Posterior cingulate gyrus (tissue), 11 donors: Measurements from ENCODE around the gene GSK3B.
"Not testable (repeated sequence)": the region's sequence is repeated elsewhere in the genome, so short reads cannot be mapped to it uniquely, and the experiment has no call there.

Experiments
- DNase-seq, 10 donors: peaks; one replicate each; pipeline versions ENCODE4 v3.0.0 to v3.0.0-alpha.2; 2020 to 2021; ENCODE audit warnings: mixed read lengths in 3 of 10
- intact Hi-C: fragments of 100-400 bp; cut with DNase I; formaldehyde crosslinking; loops from one replicate; pipeline ENCODE4 v1.15.1; 2023

Gene GSK3B

DNA sequence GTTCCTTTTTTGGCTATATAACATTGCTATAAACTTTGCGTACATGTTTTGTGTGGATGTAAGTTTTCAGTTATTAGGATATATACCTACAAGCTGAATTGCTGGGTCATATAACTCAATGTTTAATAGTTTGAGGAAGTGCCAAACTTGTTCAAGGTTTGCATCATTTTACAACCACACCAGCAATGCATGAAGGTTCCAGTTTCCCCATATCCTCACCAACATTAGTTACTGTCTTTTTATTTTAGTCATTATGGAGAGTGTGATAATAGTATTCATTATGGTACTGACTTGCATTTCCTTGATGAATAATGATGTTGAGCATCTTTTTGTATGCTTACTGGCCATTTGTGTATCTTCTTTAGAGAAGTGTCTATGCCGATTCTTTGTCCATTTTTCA lies 200.1 kb downstream of the GSK3B start:
- intact Hi-C loops: loop anchor here (5.0 to 10.0 kb wide), 3 partner anchors 198 to 523 kb away; partner anchors contain the start of gene GSK3B
- DNase-seq: no peak

DNA sequence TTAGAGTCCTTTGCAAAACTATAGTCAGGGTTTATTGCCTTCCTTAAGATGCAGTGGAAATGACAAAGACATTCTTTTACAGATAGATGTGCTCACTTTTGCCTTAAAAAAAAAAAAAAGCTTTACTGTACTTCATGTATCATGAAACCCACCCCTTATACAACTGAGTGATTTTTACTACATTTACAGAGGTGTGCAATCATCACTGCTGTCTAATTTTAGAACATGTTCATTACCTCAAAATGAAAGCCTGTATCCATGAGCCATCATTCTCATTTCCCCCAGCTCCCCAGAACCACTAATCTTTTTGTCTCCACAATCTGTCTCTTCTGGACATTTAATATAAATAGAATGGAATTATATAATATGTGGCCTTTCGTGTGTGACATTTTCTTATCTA lies 200.5 kb downstream of the GSK3B start:
- intact Hi-C loops: loop anchor here (5.0 to 10.0 kb wide), 3 partner anchors 199 to 524 kb away; partner anchors contain the start of gene GSK3B
- DNase-seq: no peak

DNA sequence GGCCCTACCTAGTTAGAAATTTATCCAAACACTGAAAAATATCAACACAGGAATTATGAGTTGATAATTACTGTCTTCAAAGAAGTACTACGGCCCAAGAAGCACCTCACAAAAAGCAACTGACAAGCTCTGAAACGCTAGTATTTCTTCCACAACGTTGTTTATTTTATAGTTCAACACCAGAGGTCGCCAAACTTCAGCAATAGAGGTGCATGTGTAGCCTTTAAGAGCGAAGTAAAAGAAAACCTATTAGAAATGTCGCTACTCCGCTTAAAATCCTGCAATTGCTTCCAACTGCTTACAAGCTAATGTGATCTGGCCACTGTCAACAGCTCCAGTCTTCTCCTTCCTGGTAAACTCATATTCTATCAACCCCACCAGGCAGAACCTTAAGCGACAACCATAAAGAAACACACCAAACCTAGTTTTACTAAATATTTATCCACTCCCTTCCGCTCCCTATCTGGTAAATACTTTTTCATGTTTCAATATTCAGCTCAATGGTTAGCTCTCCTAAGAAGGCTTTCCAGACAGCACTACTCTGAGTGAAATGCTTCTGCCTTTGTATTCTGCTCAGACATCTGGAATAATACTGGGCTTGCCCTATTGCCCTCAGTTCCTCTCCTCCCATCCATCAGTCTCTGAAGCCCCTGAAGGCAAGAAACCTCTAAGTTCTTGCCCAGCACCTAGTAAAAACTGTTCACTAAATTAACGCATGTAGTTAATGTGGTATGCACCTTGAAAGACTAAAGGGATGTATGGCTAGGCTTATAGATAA lies 202.1 kb downstream of the GSK3B start:
- peak in 3 of 10 donors; percentile 10 to 40 (median 13) for DNase-seq
- intact Hi-C loops: loop anchor here (5.0 to 10.0 kb wide), 3 partner anchors 200 to 525 kb away; partner anchors contain the start of gene GSK3B

DNA sequence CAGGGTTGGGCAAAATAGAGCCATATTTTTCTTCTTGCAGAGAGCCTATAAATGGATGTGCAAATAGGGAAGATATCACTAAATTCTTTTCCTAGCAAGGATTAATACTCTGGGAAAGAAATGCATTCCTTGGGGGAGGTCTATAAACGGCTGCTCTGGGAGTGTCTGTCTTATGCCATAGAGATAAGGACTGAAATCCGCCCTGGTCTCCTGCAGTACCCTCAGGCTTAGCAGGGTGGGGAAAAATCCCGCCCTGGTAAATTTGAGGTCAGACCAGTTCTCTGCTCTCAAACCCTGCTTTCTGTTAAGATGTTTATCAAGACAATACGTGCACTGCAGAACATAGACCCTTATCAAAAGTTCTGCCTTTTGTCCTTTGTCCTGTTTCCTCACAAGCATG lies 205.6 kb downstream of the GSK3B start:
- intact Hi-C loops, DNase-seq: not testable (repeated sequence)

DNA sequence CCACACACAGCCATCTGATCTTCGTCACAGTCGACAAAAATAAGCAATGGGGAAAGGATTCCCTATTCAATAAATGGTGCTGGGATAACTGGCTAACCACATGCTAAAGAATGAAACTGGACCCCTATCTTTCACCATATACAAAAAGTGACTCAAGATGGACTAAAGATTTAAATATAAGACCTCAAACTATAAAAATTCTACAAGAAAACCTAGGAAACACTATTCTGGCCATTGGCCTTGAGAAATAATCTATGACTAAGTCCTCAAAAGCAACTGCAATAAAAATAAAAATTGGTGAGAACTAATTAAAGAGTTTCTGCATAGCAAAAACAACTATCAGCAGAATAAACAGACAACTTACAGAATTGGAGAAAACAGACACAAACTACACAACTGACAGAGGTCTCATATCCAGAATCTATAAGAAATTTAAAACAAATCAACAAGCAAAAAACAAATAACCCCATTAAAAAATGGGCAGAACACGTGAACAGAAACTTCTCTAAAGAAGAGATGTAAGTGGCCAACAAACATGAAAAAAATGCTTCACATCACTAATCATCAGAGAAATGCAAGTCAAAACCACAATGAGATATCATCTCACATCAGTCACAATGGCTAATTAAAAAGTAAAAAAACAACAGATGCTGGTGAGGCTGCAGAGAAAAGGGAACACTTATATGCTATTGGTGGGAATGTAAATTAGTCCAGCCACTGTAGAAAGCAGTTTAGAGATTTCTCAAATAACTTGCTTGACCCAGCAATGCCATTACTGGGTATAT lies 208.3 kb downstream of the GSK3B start:
- intact Hi-C loops: no loop called here
- no peak for DNase-seq

DNA sequence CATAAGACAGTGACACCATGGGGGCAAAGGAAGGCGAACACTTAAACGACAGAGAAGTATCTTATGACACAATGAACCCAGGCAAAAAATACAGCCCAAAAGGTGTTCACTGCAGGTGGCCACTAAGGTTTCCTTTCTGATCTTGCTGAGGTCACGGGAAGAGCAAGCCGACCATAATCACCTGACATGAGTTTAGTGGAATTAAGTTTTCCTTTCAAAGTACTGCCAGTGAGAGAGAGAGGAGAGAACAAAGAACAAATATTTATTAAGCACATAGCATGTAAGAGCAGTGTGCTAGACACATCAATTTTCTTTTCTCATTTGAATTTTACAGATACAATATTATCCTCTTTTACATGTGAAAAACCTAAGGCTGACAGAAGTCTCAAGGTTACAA lies 210.1 kb downstream of the GSK3B start:
- intact Hi-C loops: no loop called here
- no peak for DNase-seq

DNA sequence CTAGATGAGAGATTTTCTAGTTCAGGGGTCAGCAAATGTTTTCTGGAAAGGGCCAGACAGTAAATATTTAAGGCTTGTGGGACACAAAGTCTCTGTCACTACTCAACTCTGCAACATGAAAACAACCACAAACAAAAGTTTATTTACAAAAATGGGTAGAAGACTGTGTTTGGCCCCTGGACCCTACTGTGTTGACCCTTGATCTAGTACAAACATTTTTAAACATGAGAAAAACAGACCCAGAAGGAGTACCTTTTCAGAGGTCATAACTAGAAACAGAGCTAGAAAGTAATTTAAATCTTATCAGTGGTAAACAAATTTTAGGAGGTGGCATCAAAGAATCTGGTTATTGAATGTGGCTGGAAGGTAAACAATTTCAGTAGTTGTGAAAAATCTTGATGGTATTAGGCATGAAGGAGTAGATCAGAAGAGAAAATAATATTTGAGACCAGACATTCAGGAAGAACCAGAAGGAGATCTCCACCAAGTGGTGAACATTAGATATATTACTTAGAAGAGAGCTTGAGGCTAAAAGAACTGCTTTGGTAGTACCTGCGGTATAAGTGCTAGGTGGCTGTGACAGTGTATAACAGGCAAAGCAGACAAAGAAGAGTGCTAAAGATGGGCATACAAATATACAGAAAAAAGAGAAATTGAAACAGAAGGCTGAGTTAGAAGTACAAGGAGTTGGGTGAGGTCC lies 210.6 kb downstream of the GSK3B start:
- intact Hi-C loops: no loop called here
- DNase-seq: no peak

DNA sequence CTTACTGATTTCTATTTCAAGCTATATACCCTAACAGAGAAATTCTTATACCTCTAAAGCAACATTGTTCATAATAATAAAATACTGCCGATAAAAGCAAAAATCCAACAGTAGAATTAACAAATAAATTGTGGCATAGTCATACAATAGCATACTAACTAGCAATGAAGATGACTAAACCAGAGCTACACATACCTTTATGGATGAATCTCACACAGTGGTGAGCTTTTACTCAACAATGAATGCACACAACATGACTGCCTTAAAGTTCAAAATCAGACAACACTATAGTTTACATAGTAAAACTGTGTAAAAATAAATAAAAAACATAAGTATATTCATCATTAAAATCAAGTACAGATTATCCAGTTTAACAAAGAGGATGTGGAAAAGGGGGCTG lies 213.3 kb downstream of the GSK3B start:
- DNase-seq: no peak
- intact Hi-C loops: no loop called here

DNA sequence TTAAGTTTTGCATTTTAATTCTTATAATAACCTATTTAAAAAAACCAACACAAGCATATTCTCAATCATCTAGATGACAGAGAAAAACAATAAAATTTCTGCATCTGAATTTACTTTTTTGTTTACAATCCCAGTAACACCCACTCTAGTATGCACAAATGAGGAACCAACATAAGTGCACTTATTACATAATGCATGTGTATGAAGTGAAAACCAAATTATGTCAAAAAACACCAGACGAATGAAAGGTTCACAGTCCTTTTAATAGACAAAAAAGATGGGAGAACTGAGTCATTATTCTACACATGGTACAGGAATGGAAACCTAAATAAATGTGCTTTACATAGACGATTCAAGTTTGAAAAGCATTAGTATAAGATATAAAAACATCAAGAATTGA lies 220.6 kb downstream of the GSK3B start:
- DNase-seq: no peak
- intact Hi-C loops: no loop called here

DNA sequence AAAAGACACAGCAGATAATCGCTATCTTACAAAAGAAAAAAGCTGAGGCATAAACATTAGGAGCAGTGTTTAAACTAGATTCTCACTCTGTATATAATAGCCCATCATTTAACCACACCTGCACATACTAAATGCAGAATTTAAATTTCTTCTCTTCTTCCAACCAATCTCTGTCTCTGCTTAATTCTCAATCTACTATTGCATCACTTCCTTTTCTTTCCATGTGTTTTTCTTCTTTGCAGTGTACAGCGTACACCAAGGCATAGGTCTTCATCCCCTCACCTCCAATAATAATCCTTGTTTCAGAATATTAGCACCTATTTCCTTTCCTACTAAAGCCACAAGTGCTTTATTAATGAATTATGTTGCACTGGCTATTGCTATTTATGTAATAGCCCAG lies 221.5 kb downstream of the GSK3B start:
- intact Hi-C loops: no loop called here
- DNase-seq: no peak

DNA sequence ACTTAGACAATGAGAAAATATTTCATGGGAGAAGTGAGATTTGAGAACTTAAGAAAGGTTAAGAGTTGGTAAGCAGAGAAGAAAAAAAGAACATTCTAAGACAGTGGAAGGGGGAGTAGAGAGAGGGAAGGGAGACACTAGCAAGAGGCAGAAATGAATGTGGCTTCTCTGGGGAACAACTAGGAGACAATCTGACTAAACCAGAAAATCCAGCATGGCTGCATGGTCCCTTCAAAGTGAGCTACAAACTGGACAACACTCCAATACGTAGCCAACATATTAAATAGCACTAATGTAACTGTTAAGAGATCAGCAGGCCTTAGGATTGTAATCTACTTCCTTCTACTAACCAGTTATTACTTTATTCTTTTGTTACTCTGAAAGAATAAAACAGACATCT lies 222.7 kb downstream of the GSK3B start:
- intact Hi-C loops: no loop called here
- DNase-seq: no peak

DNA sequence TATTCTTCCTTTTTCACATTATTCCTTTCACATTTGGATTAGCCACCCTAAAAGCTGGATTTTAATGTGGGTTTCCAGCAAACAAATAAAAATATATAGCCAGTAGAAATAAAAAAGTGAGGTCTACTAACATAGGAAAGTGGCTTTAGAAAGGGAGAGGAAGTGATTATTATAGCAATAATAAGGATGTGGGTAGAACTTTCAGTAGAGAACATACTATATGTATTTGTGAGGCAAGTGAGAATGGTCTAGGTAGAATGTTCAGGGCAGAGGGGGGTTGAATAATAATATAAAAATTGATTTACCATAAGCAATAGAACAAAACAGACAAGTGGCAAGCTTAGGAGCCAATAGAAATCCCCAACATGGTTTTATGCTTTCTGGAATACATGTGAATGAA lies 223.7 kb downstream of the GSK3B start:
- DNase-seq: no peak
- intact Hi-C loops: no loop called here

DNA sequence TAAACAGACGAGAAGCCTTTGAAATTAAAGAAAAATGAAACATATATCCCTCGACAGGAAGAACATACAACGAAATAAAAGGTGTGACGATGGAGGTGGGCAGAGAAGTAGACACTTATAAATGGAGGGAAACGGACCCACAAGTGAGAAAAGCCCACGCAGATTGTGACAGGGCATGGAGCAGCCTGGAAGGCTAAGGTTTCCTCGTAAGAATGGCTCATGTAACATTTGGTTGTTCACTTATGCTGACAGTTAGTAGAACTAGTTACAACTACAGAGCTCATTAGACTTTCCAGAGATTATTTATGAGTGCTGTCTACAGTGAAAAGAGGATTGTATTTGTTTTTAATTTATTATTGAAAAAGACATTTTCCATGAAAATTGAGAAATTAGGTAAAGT lies 229.8 kb downstream of the GSK3B start:
- no peak for DNase-seq
- intact Hi-C loops: no loop called here

DNA sequence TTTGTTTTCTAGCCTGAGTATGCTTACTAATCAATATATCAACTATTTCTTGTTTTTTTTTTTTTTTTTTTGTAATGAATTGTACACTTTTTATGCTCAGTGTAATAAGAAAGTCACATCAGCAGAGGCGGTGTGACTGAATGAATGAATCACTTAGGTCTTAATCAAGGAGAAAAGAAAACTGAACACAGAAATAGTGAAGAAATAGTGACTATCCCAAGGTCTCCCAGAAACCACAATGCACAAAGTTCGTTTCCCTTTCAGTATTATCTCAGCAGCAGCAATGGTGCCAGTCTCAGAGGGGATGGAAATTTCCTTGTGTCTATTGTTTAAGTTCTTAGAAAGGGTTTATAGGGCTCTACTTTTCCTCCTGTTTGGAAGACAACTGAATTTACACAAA lies 231.6 kb downstream of the GSK3B start:
- intact Hi-C loops: no loop called here
- no peak for DNase-seq

DNA sequence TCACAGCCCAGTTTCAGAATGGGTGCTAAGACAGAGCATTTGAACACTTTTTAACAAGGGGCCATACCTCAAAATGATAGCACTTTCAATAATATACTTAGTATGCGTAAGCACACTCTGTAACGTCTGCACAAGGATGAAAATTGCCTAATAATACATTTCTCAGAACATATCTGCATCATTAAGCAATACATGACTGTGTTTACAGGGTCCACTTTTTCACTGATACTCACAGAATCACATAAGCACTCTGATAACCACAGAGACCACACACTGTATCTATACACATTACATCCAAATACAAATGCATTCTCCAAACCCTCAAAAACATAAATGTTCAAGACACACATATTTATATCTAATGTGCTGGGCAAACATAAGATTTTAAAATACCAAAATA lies 232.6 kb downstream of the GSK3B start:
- intact Hi-C loops: no loop called here
- DNase-seq: no peak

DNA sequence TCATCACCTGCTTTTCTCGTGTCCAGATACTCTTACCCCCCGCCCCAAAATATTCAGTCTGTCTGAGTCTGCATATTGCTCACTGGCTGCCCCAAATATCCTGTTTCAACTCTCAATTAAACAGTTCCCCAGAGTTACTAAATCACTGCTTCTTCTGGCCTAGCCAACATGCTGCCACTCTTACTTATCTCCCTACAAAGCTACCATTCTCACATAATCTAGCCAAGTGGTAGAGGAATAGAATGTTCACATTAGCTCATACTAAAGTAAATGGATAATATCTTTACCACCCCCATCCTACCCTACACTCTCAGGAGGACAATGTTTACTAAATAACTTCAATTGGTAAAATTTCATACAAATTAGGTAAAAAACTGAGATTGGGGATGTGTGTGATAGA lies 234.5 kb downstream of the GSK3B start:
- DNase-seq: no peak
- intact Hi-C loops: no loop called here

DNA sequence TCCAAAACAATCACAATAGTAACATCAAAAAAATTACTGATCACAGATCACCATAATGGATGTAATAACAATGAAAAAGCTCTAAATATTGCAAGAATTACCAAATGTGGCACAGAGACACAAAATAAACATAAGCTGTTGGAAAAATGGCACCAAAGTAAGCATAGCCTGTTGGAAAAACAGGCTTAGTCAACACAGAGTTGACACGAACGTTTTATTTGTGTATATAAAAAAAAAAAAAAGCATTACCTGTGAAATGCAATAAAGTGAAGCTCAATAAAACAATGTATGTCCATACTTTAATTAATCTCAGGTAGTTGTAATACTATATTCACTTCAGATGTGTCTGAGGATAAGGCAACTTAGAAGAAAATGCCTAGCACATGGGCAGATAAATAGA lies 235.3 kb downstream of the GSK3B start:
- DNase-seq: no peak
- intact Hi-C loops: no loop called here

DNA sequence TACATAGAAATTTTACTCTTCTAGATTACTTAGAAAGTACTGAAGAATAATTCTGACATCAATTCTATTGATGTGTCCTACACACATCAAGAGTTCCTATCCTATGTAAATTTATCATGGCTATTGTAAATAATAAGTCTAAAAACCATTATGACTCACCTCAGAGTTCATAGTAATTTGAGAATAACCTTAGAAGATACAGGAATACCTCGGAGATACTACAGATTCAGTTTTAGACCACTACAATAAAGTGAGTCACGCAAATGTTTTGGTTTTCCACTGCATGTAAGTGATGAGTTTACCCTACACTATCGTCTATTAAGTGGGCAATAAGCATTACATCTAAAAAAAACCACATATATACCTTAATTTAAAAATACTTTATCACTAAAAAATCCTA lies 237.6 kb downstream of the GSK3B start:
- intact Hi-C loops: no loop called here

DNA sequence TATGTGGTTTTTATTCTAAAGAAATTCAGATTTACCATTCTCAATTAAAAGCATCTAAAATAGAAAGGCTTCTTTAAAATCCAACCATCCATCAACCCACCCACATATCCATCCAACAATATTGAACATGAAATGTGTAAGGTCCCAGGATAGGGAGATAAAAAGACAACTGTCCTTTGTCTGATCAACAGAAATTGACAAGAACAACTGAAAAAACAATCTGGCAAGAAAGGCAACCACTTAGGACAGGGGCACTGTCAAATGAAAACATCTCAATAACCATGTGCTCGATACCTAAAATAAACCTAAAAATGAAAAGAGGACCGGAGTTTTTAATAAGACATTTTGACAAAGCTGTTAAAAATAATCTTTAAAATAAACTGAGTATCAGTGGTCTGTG lies 245.1 kb downstream of the GSK3B start:
- no peak for DNase-seq

More for the DNA sequence above, 237.6 kb downstream of the GSK3B start:
- no peak for DNase-seq

DNA sequence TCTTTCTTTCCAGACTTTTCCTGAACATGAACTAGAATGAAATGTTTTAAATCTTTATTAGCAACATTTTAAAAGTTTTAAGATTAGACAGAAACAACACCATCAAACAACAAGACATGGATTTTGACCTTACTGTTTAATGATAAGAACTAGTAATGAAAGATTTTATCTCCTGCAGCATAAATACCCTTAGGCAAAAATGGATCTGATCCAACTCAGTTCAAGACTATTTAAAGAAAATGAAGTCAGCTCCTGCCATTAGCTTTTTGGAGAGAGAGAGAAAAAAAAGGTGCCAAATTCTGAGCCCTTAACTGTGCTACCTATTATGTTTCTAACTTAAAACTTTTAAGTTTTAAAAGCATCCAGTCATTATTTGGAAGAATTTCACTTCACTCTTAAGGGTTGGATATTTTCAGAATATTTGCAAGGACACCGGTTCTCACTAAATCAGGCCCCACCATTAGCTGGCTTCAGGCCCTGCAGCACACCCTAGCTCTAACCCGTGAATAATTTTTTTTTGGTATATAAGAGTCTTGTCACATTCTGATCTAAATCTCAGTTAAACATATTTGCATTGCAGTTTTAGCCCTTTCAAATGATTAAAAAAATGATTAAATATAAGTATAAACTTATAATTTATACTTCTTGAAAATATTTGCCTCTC lies 252.3 kb downstream of the GSK3B start:
- intact Hi-C loops: no loop called here
- DNase-seq: no peak

More for the DNA sequence above, 245.1 kb downstream of the GSK3B start:
- intact Hi-C loops: no loop called here

DNA sequence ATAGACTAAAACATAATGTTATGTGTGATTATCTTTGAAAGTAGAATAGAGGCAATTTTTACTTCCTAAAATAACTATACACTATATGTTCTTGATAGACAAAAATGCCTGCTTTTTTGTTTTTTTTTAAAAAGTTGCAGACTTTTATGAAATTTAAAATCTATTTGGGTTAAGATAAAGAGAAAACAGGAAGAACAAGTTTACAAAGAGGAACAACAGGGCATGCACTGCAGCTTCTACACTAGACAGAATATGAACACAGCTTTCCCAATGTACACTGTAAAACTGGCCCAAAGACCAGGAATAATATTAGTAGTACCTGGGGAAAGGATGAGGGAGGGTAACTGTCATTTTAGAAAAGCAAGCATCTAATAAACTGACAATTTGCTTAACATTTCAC lies 258.7 kb downstream of the GSK3B start:
- no peak for DNase-seq
- intact Hi-C loops: no loop called here
